Liver (tissue), 9 donors: ENCODE results near the gene GNG7. TPM values are rescaled to one million over a fixed set of nuclear protein-coding genes. Genes with fewer than 3 reads are reported as not detected.

Experiments used
- DNase-seq: peaks from one replicate; pipeline ENCODE4 v3.0.0-alpha.2; 2017; ENCODE audit warnings: low spot score
- H3K27ac ChIP-seq, 2 donors: one replicate each; pipeline ENCODE4 v1.7.0; 2013; ENCODE audit warnings: inconsistent platforms in 2 of 2, low read length in 2 of 2, control low read depth in 1 of 2, low read depth in 1 of 2, mild to moderate bottlenecking in 1 of 2
- H3K27me3 ChIP-seq, 4 donors: one replicate each; pipeline versions ENCODE4 v1.6.1 to v1.7.0; 2013; ENCODE audit warnings: low read length in 3 of 4, inconsistent platforms in 1 of 4, mild to moderate bottlenecking in 1 of 4, moderate library complexity in 1 of 4; ENCODE audit not compliant: control insufficient read depth in 4 of 4, insufficient read depth in 4 of 4
- H3K36me3 ChIP-seq, 4 donors: one replicate each; pipeline versions ENCODE4 v1.6.1 to v1.7.0; 2013; ENCODE audit warnings: low read length in 3 of 4, mild to moderate bottlenecking in 3 of 4, low read depth in 1 of 4, moderate library complexity in 1 of 4; ENCODE audit not compliant: control insufficient read depth in 4 of 4, insufficient read depth in 3 of 4
- H3K4me1 ChIP-seq, 4 donors: one replicate each; pipeline versions ENCODE4 v1.6.1 to v1.7.0; 2013; ENCODE audit warnings: low read length in 3 of 4, mild to moderate bottlenecking in 3 of 4, moderate library complexity in 1 of 4; ENCODE audit not compliant: control insufficient read depth in 4 of 4, insufficient read depth in 4 of 4
- H3K4me3 ChIP-seq, 3 donors: one replicate each; pipeline versions ENCODE4 v1.6.1 to v1.7.0; 2013; ENCODE audit warnings: low read length in 3 of 3, control low read depth in 1 of 3, low read depth in 1 of 3, mild to moderate bottlenecking in 1 of 3
- H3K9ac ChIP-seq, 2 donors: one replicate each; pipeline ENCODE4 v1.7.0; 2013; ENCODE audit warnings: low read length in 2 of 2, mild to moderate bottlenecking in 2 of 2, moderate library complexity in 2 of 2, control low read depth in 1 of 2, low read depth in 1 of 2
- H3K9me3 ChIP-seq, 4 donors: one replicate each; pipeline versions ENCODE4 v1.6.1 to v1.7.0; 2013; ENCODE audit warnings: low read length in 3 of 4; ENCODE audit not compliant: control insufficient read depth in 4 of 4
- CTCF ChIP-seq: fragments of 150-350 bp; IDR thresholded peaks from 2 replicates; pipeline ENCODE4 v1.5.1; 2017; ENCODE audit warnings: improper control_type of control experiment, low read depth, low read length; ENCODE audit not compliant: missing input control
- EGR1 ChIP-seq, 2 donors: IDR thresholded peaks; 2 replicates each; pipeline ENCODE4 v1.6.1; 2016 to 2018; ENCODE audit warnings: antibody characterized with exemption in 2 of 2, low read depth in 2 of 2
- FOXA1 ChIP-seq: IDR thresholded peaks from 2 replicates; pipeline ENCODE4 v1.6.1; 2016; ENCODE audit warnings: antibody characterized with exemption
- FOXA2 ChIP-seq: IDR thresholded peaks from 2 replicates; pipeline ENCODE4 v1.6.1; 2016; ENCODE audit warnings: antibody characterized with exemption
- GABPA ChIP-seq, 2 donors: IDR thresholded peaks in 1 of 2; conservative IDR thresholded peaks in 1 of 2; 2 replicates each; pipeline ENCODE4 v1.6.1; 2016; ENCODE audit warnings: antibody characterized with exemption in 2 of 2, mild to moderate bottlenecking in 1 of 2, moderate library complexity in 1 of 2
- HNF4G ChIP-seq: IDR thresholded peaks from 2 replicates; pipeline ENCODE4 v1.6.1; 2016; ENCODE audit warnings: antibody characterized with exemption
- JUND ChIP-seq, 2 donors: IDR thresholded peaks; 2 replicates each; pipeline ENCODE4 v1.6.1; 2016; ENCODE audit warnings: antibody characterized with exemption in 2 of 2
- MAX ChIP-seq: IDR thresholded peaks from 2 replicates; pipeline ENCODE4 v1.6.1; 2016; ENCODE audit warnings: antibody characterized with exemption
- RAD21 ChIP-seq, 2 donors: IDR thresholded peaks; 2 replicates each; pipeline ENCODE4 v1.6.1; 2016; ENCODE audit warnings: antibody characterized with exemption in 2 of 2, mild to moderate bottlenecking in 2 of 2
- REST ChIP-seq: IDR thresholded peaks from 2 replicates; pipeline ENCODE4 v1.6.1; 2016; ENCODE audit warnings: antibody characterized with exemption, mild to moderate bottlenecking
- RXRA ChIP-seq, 2 donors: IDR thresholded peaks; 2 replicates each; pipeline ENCODE4 v1.6.1; 2017 to 2018; ENCODE audit warnings: antibody characterized with exemption in 2 of 2, mild to moderate bottlenecking in 1 of 2
- SP1 ChIP-seq: IDR thresholded peaks from 2 replicates; pipeline ENCODE4 v1.6.1; 2018; ENCODE audit warnings: antibody characterized with exemption, mild to moderate bottlenecking
- TAF1 ChIP-seq: conservative IDR thresholded peaks from 2 replicates; pipeline ENCODE4 v1.6.1; 2016; ENCODE audit warnings: antibody characterized with exemption, mild to moderate bottlenecking
- ZBTB33 ChIP-seq: IDR thresholded peaks from 2 replicates; pipeline ENCODE4 v1.6.1; 2016; ENCODE audit warnings: antibody characterized with exemption
- WGBS: extraction: QIAGEN DNeasy Blood & Tissue Kit; methylation state at CpG from one replicate; pipeline ENCODE4 v1.1.7; 2013; 5-methylcytosine and 5-hydroxymethylcytosine counted together
- polyA plus RNA-seq, 2 donors: library from polyadenylated mRNA; stranded (reverse) in 1 of 2; unstranded in 1 of 2; fragments of 200-250 nt in 1 of 2; fragments of >200 nt in 1 of 2; fragmentation: Nextera tagmentation in 1 of 2; extraction: Ambion mirVana in 1 of 2; gene quantifications; one replicate each; pipeline versions ENCODE4 v1.2.1 to v1.2.3, GENCODE V29; 2013 to 2015
- total RNA-seq, 2 donors: library from RNA; depleted of rRNA; stranded (reverse); fragments of >200 nt; gene quantifications; one replicate each; pipeline ENCODE4 v1.2.3, GENCODE V29; 2014
- donor health status: healthy.
- donor health status: healthy.
- donor health status: healthy.
- donor health status: healthy.
- donor health status: healthy.

GNG7 gene
- total and polyA plus RNA-seq, 4 donors = 0.75 to 1.9 (median 1.1) TPM

- no peak overlapping the region for H3K4me3 ChIP-seq
- TF ChIP-seq RAD21 (IDR thresholded peaks at IDR 0.05) = no peak
- no peak for DNase-seq
- H3K27ac ChIP-seq = no peak overlapping the region
- no peaks in the 10 kb centered on the region for H3K9me3 ChIP-seq
- H3K4me1 ChIP-seq = peaks cover 10 to 41% (median 29%) of the 10 kb centered on the region in 4 donors
- WGBS = 54% methylated on average over 3 of the region's 3 CpGs
- H3K27me3 ChIP-seq = no peaks in the 10 kb centered on the region
- H3K9ac ChIP-seq = no peak overlapping the region
- no peaks in the 10 kb centered on the region for H3K36me3 ChIP-seq
These were observed 64.0 kb downstream of the GNG7 start for GRCh38 chr19:2638417-2638940.

- DNase-seq = peak; percentile 69
- WGBS = 22% methylated on average over 37 of the region's 37 CpGs
- no peaks in the 10 kb centered on the region for H3K36me3 ChIP-seq
- no peak for TF ChIP-seq SP1
- TF ChIP-seq FOXA1 = no peak
- no peak for TF ChIP-seq HNF4G
- TF ChIP-seq CTCF = peak; percentile 85
- no peak for TF ChIP-seq MAX
- TF ChIP-seq ZBTB33 = no peak
- no peak for TF ChIP-seq FOXA2
- TF ChIP-seq EGR1 (IDR thresholded peaks at IDR 0.05; ENCODE audit: low read depth in 2 of 2) = no peak
- peak; percentile 83 to 88 for TF ChIP-seq RAD21 (IDR thresholded peaks at IDR 0.05)
- no peak for TF ChIP-seq GABPA (IDR thresholded peaks at IDR 0.05 in 1 of 2, conservative IDR thresholded peaks at IDR 0.05 in 1 of 2)
- no peak for TF ChIP-seq JUND (IDR thresholded peaks at IDR 0.05)
- TF ChIP-seq TAF1 = no peak
- TF ChIP-seq REST = no peak
- TF ChIP-seq RXRA (IDR thresholded peaks at IDR 0.05) = no peak
- no peaks in the 10 kb centered on the region for H3K9me3 ChIP-seq
- H3K9ac ChIP-seq = peak overlapping the region in 1 of 2 donors; percentile 16
- H3K4me1 ChIP-seq = peaks cover 10 to 53% (median 37%) of the 10 kb centered on the region in 4 donors
- H3K27me3 ChIP-seq = no peaks in the 10 kb centered on the region
- H3K4me3 ChIP-seq = no peak overlapping the region
- peak overlapping the region; percentile 95 to 96 for H3K27ac ChIP-seq
These were observed 65.4 kb downstream of the GNG7 start for GRCh38 chr19:2636897-2637683.
